NK-92 (cell line): ENCODE results near the gene ENOX1.

ENCODE experiments used
- DNase-seq: peaks from one replicate; lab custom pipeline; 2025; ENCODE audit not compliant: unreplicated experiment; lab: John Stamatoyannopoulos, UW

ENOX1 gene

DNA sequence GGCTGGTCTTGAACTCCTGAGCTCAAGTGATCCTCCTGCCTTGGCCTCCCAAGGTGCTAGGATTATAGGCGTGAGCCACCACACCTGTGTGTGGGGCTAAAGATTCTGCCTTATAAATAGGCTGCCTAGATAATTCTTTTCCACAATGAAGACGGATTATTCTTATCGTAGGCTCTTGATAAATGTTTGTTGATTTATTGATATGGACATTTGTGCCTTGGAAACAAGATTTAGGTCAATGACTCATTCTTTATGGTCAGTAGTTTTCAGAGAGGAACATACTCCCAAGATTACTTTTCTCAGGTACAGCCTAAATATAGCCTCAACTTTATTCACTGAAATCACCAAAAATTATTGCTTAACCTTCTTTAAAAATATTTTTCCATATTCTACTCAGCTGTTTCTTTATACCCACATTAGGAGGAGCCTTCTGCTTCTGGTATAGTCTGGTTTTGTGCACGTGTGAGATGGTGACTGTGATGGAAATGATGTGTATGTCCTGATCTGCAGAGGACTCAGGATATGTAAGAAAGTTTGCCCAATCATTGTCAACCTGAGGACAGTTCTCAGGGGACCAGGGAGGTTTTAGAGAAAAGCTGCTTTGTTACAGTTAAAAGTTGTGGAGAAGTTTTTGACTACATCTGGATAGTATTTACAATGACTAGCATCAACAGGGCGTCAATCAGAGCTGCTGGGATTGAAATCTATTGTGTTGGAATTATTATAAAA is 554.5 kb downstream of the ENOX1 start:
- no peak for DNase-seq

DNA sequence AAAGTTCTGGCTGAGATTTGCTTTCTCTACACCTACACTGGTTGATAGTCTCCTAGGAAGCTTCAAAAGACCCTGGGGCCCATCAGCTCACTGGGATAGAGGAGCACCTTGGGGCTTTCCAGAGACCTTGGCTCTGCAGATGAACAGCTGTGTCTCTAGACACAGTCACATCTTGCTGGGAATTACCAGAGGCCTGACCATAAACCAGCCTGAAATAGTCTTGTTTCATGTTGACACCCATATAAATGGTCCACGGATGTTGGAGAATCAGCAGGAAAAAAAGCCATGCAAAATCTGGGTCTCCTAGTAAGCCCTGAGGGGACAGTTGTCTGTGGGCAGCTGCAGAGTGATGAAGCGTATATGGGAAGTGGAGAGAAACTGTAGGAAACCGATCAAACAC is 555.8 kb downstream of the ENOX1 start:
- DNase-seq, result no peak

DNA sequence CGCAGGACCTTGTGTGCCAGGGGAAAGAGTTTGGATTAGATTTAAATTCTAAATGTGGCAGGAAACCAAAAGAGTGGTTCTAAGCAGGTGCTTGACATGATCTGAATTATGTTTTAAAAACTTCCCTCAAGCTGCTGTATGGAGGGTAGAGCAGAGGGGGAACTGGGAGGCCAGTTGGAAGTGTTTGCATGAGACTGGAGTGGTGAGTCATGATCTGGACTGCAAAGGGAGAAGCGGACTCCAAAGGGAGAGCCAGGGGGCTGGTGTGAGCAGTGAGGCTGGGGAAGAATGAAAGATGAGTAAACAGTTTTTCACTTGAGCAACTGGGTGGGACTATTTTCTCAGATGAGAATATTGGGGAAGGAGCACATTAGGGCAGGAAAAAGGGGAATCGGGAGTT is 557.3 kb downstream of the ENOX1 start:
- DNase-seq, result no peak

DNA sequence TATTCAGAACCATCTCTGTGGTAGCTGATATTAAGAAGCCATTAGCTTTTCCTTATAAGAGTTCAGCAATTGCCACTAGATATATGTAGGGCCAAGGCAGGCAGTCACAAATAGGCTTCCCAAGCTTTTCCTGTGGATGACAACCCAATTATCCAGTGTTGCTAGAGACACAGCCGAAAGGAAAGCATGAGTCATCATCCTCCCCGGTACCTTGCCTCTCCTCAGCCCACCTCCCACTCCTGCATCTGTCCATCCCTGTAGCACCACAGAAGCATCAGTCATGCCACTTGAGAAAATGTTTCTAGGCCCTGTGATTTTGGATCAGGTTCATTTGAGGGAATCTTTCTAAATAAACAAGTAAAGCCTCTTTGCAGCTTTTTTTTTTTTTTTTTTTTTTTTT is 559.1 kb downstream of the ENOX1 start:
- no peak for DNase-seq

DNA sequence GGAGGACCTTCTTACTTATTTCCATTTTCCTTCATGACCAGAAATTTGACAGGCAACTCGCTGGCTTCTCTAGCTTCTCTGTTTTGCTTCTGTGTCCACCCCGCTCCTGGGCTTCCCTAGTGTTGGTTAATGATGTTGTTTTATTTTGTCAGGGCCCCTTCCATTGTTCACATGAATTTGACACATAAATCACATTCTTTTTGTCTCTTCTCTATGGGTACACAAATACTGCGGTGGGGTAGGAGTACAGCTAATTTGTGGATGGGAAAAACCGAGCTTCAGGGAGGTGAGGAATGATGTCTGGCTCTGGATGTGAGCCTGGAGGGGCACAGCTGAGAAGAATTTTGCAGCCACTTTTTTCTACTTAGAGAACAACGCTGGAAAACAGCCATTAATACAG is 563.6 kb downstream of the ENOX1 start:
- DNase-seq, result no peak

DNA sequence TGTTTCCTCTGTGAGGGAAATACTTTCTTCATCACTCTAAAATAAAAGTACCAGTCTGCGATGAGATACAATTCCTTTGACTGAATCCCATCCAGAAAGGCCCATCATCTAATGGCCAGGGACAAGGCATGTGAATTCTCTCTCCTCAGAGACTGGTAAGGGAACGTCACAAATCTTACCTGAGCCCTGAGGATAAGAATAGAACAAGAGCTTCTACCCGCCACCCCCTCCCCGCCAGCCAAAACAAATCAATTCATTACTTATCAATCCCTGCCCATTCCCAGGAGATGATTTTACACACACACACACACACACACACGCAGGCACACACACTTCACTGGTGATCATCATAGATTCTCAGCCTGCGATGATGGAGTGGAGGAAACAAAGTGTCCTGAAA is 564.7 kb downstream of the ENOX1 start:
- DNase-seq, result no peak

DNA sequence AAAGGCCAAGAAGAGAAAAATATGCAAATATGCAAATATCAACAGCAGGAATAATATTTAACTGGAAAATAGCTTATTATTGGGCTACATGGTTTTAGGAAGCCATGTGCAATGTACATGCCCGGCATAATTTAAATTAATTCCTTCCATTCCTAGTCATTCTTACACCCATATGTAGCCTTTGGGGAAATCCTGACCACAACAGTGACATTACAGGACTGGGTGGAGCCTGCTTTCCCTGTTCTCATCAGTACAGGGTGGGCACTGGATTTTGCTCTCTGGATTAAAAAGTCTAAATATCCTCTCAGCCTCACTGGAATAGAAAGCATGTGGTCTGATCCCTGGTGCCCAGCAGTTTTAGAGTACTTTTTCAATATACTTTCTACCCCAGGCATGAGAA is 565.2 kb downstream of the ENOX1 start:
- DNase-seq, result no peak

DNA sequence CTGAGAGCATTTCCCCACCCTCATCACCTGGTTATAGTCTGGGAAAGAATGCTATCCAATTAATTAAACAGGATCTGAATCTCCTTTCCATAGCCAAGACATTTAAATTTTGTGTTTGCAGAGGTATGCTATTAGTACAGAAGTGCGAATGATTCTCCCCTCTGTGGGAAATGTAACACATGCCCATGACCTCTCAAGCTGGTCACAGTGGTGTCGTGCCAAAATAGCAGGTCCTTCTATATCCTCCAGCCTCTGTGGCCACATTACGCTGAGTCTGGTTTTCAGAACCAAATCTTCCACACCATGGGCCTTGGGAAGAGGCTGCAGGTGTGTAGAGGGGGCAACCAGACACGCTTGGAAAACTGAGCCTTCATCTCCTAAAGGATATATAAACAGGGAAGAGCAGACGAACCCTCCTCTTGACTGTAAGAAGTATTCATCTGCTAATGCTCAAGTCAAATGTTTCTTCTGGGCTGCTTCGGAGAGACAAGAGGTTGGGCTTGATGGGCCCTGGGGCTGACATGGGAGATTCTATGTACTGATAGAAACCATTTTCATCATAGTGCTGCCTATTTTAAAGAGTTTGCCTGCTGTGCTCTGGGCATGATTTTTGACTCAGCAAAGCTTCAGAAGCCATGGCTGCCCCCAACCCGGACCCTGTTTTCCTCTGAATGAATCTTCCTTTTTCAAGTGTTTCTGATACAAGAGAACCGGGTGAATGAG is 565.7 kb downstream of the ENOX1 start:
- DNase-seq, result no peak

DNA sequence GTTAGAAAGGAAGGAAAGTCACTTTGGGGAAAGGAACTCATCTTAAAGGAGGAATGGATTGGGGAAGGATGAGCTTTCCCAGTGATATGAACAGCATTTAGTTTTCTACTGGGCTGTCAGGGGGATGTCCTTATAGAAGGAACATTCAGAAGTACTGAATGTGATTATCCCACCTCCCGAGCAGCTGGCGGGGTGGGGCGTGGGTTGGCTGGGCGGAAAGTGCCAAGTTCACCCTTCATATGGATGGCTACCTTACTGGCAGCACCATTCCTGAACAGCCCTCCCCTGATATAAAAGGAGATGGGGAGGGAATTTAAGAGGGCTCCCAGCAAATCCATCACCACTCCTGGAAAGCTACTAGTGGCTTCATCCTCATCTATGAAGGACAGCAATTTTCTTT is 572.6 kb downstream of the ENOX1 start:
- no peak for DNase-seq

DNA sequence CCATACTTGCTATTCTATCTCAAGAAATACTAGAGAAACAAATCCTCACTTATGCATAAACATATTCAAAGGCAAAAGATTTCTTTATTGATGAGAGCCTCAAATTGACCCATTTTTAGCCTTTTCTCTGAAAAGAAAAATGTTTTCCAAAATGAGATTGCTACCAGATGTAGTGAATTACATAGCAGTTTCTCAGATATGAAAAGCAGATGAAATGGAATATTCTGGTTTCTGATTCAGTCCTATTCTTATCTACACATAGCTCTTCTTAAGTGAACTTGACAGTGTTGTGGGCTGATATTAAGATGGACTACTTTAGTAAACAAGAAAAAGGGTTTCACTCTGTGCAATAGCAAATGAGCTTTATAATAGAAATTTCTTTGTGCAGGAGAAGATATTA is 579.9 kb downstream of the ENOX1 start:
- no peak for DNase-seq

DNA sequence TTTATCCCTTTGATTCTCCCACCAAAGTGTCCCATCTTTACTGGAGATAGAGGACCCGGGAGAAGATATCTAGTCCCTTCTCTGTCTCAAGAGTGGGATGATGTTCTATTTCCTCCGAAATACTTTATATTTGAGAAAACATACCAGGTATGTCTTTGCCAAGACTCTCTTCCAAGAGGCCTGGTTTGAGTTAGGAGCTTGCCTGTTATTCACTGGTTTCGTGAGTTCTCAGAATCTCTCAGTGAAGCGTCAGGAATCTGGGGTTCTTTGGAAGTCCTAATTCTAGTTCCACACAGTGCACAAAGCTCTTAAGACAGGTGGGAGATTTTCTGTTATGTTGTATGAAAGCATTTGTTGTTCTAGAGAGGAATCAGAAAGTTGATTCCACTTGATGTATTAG is 581.4 kb downstream of the ENOX1 start:
- no peak for DNase-seq

DNA sequence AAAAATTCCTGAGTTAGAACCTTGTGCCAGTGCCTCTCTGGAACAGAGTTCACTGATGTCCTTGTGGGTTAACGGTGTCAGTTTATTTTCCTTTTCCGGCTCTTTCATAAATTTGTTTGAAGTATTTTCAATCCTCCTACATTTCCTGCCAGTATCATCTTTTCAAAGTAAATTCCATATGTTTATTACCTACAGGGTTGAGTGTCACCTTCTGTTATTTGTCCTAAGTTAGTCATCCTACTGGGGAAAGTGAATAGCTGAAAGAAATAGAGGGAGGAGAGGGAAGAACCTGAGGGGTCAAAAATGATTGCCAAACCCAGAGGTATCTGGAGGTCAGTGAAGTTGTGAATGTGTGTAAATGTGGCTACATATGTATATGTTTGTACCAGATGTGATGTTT is 582.2 kb downstream of the ENOX1 start:
- DNase-seq, result no peak

DNA sequence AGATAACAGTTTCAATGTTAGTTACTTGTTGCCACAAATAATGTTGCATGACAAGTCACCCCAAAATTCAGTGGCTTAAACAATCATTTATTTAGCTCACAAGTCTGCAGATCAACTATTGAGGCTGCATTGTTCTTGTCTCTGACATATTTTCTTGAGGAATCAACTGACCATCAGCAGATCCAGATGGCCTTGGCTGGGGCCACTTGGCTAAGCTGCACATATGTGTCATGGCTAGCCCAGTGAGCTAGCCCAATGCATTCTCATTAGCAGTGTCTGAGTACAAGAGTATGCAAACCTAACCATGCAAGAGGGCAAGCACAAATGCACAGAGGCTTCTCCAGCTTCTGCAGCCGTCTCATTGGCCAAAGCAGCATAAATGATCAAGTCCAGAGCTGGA is 583.0 kb downstream of the ENOX1 start:
- DNase-seq, result no peak

DNA sequence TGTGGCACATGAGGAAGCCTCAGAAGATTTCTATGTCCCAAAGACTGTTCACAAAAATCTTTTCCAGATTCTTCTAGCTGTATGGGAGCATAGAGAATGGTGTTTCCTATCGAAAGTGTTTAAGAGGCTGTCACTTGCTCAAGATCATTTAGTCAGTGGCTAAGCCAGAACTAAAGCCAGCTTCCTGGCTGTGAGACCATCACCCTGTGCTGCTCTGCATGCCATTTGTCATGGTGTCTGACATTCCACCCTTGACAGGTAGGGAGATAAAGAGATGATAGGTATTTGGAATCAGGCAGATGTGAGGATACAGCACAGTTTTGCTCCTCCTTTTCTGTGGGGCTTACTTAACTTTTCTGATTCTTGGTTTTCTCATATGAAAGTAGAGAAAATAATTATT is 586.0 kb downstream of the ENOX1 start:
- DNase-seq, result no peak

DNA sequence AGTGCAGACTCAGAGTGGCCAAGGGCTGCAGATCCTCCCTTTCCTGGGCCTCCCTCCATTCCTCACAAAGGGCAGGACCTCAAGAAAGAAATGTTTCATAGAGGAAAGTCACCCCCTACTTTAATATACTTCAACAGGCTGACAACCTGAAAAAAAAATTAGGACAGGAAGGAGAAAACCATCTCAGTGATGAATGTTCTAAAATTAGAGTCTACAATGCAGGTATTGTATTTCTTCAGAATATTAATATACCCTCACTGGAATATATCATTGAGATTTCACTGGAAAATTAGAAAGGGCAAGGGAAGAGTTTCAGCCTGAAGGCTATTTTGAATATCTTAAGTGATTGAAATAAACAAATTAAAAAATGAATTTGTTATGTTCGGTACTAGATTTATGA is 586.5 kb downstream of the ENOX1 start:
- DNase-seq, result no peak

DNA sequence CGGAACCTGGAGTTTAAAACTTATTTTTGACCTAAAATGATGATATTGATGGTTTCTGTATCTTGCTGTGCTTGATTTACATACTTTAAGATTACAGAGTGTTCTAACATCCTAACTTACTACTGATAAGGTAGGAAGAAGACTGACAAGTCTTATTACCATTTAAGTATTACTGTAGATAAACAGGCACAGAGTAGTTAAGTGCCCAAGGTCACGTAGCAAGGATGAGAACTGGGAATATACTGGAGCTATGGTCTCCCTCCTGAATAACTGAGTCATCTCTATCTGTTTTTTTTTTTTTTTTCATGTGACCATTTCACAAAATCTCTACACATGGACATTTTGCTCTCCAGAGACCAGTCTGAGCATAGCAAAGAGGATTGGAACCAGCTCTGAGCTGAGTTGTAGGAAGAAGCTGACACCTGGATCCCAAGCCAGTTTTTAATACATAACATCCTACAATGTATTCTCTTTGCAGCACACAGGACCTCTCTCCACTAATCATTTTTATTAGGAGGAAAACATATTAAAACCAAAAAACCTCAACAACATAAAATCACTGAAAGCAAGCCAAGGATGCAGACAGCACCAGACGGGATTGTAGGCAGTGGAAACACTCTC is 589.9 kb downstream of the ENOX1 start:
- no peak for DNase-seq

DNA sequence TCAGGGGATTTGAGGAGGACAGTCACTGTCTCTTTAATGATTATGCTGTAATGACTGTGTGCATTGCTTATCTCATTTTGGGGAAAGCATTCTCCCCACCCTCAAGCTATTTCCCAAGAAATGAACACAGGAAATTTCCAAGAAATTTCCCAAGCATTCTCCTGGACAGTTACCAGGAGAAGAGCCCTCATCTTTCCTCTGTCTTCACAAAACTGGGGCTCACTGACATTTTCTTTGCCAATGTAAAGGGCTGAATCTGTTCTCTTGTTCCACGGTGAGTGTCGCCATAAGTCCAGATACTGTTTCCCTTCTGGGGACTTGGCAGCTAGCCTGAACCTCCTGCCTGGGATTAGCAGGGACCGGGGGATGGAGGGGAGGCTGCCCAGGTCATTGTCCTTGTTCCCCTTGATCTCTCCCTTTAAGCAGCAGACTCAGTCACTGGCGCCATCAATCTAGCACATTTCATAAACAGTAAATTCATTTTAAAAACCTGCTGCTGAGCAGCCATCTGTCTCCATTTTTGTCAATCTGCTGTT is 590.6 kb downstream of the ENOX1 start:
- DNase-seq, result no peak

DNA sequence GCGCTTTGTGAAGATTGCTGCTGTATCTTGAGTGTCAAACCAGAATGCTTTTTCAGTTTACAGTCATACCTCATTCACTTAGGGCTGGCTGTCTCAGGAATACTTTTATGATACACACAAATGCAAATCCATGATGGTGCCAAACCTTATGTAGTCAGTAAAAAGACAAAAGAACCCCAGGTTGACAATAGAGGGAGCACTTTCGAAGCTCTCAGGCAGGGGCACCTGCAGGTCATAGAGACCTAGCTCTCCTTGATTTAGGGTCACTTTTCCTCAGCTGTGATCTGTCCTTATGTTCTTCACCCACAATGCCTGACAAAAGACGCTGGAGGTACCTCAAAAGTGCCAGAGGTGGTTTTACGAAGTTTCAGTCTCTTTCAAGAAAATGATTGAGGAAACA is 591.2 kb downstream of the ENOX1 start:
- DNase-seq, result no peak

DNA sequence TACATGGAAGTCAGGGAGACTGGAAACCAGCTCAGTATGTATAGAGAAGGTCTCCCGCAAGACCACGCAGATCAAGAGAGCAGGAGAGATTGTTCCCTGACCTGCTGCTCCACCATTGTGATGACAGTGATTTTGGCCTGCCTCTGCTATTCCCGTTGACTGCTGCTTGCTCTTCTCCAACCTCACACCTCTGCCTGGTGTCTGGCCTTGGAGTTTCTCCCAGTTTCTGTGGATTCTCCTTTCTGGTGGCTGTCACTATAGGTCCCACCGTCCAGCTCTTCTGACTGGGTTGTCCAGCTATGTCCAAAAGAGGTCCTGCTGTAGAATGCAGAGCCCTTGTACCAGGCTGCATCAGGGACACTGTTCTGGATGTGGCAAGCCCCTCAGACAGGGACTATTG is 591.7 kb downstream of the ENOX1 start:
- no peak for DNase-seq

DNA sequence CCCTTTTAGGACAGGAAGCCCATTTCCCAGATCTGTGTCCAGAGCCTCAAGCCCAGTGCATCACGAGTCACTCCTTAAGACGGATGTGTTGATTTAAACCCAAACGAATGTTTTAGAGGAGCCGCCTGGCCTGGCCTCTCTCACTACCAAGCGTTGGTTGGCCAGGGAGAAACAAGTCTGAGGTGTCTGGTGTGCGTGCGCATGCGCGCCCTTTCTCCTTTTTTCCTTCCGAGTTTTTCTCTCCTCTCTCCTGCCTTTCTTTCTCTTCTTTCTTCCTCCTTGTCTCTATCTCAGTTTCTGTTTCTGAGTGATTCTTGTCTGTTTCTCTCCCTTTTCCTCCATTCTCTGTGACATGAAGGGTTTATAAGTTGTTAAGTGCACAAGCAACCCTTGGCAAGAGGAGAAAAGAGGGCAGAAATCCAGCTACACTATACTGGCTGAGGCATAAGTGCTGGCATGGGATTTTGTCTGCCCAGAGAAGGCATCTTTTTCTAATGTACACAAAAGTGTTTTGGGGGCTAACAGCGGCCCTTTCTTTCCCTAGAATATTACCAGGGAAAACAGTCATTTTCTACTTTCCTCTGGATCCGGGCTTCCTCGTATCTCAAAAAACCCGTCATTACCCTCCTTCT is 592.9 kb downstream of the ENOX1 start:
- no peak for DNase-seq

DNA sequence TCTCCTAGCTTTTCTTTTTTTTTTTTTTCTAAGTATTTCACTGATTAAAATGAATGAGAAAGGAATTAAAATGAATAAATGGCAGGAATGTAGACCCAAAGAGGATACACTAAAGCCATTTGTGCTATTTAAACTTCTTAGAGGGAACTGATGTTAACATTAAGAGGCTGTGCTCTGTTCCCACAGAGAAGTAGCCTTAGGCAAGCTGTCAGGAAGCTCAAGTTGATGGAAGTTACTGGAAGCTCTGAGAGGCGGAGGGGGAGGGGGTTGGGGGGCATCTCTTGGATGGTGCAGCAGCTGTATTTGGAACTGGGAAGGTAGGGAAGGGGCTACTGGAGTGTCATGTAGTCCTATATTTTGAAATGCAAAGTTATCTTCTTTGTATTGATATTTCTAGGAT is 595.2 kb downstream of the ENOX1 start:
- no peak for DNase-seq

DNA sequence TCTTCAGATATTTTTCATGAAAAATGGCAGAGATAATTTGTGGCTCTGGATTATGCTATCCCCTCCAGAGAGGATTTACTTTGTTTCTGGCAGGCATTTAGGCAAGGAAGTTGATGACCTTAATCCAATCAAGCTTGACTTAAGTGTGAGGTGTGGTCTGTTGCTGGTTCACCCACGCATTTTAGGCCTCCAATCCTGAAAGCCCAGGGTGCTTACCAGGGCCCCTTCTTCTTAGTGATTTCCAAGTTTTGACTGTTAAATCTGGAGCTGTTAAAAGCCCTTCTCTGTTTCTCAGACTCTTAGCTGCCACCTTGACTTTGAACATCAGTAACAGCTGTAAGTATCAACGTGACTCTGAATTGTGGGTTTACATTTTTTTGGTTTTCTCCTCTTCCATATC is 601.5 kb downstream of the ENOX1 start:
- DNase-seq, result no peak
